NOMO-1 treated with dmso at 0.1 percent for 144 hours (cell line): Measurements from ENCODE around the gene NXPE3.

Source experiments
- DNase-seq: peaks from one replicate; lab custom pipeline; 2025; ENCODE audit not compliant: unreplicated experiment; lab: John Stamatoyannopoulos, UW

The NXPE3 gene

GRCh38 chr3:101873619-101874018 is 94.6 kb downstream of the NXPE3 start:
- no peak for DNase-seq

- no peak for DNase-seq
These were observed 97.1 kb downstream of the NXPE3 start for GRCh38 chr3:101876142-101876541.
